Neuronal stem cell (in vitro differentiated cells): ENCODE measurements around the gene TRIM46.
"Not testable (repeated sequence)": the region's sequence is repeated elsewhere in the genome, so short reads cannot be mapped to it uniquely, and the experiment has no call there.

Source experiments
- DNase-seq: peaks from one replicate; pipeline ENCODE4 v3.0.0-alpha.2; 2013; ENCODE audit warnings: low spot score
- H2AFZ ChIP-seq: one replicate; pipeline ENCODE4 v1.6.1; 2013; ENCODE audit warnings: mild to moderate bottlenecking, low read length, inconsistent platforms
- H2AK5ac ChIP-seq: 2 replicates; pipeline ENCODE4 v1.6.1; 2013; ENCODE audit warnings: low read depth, mild to moderate bottlenecking, inconsistent platforms, low read length, moderate library complexity, mixed read lengths
- H2BK120ac ChIP-seq: 2 replicates; pipeline ENCODE4 v1.6.1; 2013; ENCODE audit warnings: low read depth, mild to moderate bottlenecking, inconsistent platforms, low read length, moderate library complexity, mixed read lengths
- H2BK12ac ChIP-seq: one replicate; pipeline ENCODE4 v1.6.1; 2013; ENCODE audit warnings: low read length, inconsistent platforms
- H2BK15ac ChIP-seq: 2 replicates; pipeline ENCODE4 v1.6.1; 2013; ENCODE audit warnings: mild to moderate bottlenecking, low read length, inconsistent platforms, mixed read lengths
- H2BK5ac ChIP-seq: one replicate; pipeline ENCODE4 v1.6.1; 2013; ENCODE audit warnings: inconsistent platforms, mild to moderate bottlenecking, low read length, moderate library complexity
- H3K14ac ChIP-seq: one replicate; pipeline ENCODE4 v1.6.1; 2013; ENCODE audit warnings: low read length, inconsistent platforms
- H3K18ac ChIP-seq: 2 replicates; pipeline ENCODE4 v1.6.1; 2013; ENCODE audit warnings: low read length, inconsistent platforms
- H3K23ac ChIP-seq: 2 replicates; pipeline ENCODE4 v1.6.1; 2013; ENCODE audit warnings: low read depth, mild to moderate bottlenecking, mixed read lengths, low read length, inconsistent platforms; ENCODE audit not compliant: poor library complexity
- H3K27ac ChIP-seq: replicated peaks from 3 replicates; pipeline ENCODE4 v1.5.1; 2013; ENCODE audit warnings: low read length, inconsistent platforms
- H3K27me3 ChIP-seq, 3 experiments: 2 replicates each; pipeline ENCODE4 v1.6.1; 2013; ENCODE audit warnings: low read length in 3 of 3, mild to moderate bottlenecking in 2 of 3, inconsistent platforms in 1 of 3, low read depth in 1 of 3, mixed read lengths in 1 of 3, moderate library complexity in 1 of 3; ENCODE audit not compliant: control insufficient read depth in 3 of 3, insufficient read depth in 3 of 3
- H3K36me3 ChIP-seq, 2 donors: replicated peaks in 1 of 2; 2 replicates each; pipeline ENCODE4 v1.6.1; 2013; ENCODE audit warnings: low read length in 2 of 2; ENCODE audit not compliant: control insufficient read depth in 2 of 2, insufficient read depth in 2 of 2
- H3K4ac ChIP-seq: 2 replicates; pipeline ENCODE4 v1.6.1; 2013; ENCODE audit warnings: inconsistent platforms, mild to moderate bottlenecking, low read length, moderate library complexity
- H3K4me1 ChIP-seq, 2 donors: 1 replicate in 1 of 2; 2 replicates in 1 of 2; pipeline ENCODE4 v1.6.1; 2013; ENCODE audit warnings: low read length in 2 of 2, low read depth in 1 of 2; ENCODE audit not compliant: control insufficient read depth in 2 of 2, insufficient read depth in 1 of 2
- H3K4me2 ChIP-seq: one replicate; pipeline ENCODE4 v1.6.1; 2013; ENCODE audit warnings: mild to moderate bottlenecking, low read length, inconsistent platforms; ENCODE audit not compliant: insufficient read depth, poor library complexity, severe bottlenecking
- H3K4me3 ChIP-seq, 2 donors: 2 replicates each; pipeline ENCODE4 v1.5.1; 2013; ENCODE audit warnings: low read length in 2 of 2, mild to moderate bottlenecking in 2 of 2, inconsistent platforms in 1 of 2, moderate library complexity in 1 of 2
- H3K79me1 ChIP-seq: one replicate; pipeline ENCODE4 v1.6.1; 2013; ENCODE audit warnings: low read depth, mild to moderate bottlenecking, inconsistent platforms, low read length, moderate library complexity
- H3K9ac ChIP-seq: one replicate; pipeline ENCODE4 v1.6.1; 2013; ENCODE audit warnings: mild to moderate bottlenecking, low read depth, low read length, inconsistent platforms; ENCODE audit not compliant: poor library complexity
- H3K9me3 ChIP-seq, 2 donors: replicated peaks in 1 of 2; 2 replicates each; pipeline versions ENCODE3 to v1.6.1; 2013; ENCODE audit warnings: low read length in 2 of 2, mild to moderate bottlenecking in 2 of 2, inconsistent platforms in 1 of 2, low read depth in 1 of 2, mixed read lengths in 1 of 2, moderate library complexity in 1 of 2; ENCODE audit not compliant: control insufficient read depth in 2 of 2, insufficient read depth in 1 of 2
- H4K8ac ChIP-seq: one replicate; pipeline ENCODE4 v1.6.1; 2013; ENCODE audit warnings: low read depth, mild to moderate bottlenecking, inconsistent platforms, low read length, moderate library complexity
- H4K91ac ChIP-seq: one replicate; pipeline ENCODE4 v1.6.1; 2013; ENCODE audit warnings: low read length, low read depth, mild to moderate bottlenecking, inconsistent platforms; ENCODE audit not compliant: poor library complexity
- WGBS, 2 donors: extraction: QIAGEN DNeasy Blood & Tissue Kit; methylation state at CpG; one replicate each; pipeline ENCODE4 v1.1.7; 2013; ENCODE audit warnings: missing lambda C conversion rate in 2 of 2, mixed read lengths in 1 of 2; ENCODE audit not compliant: insufficient read length in 2 of 2, insufficient replicate concordance in 1 of 2; ENCODE audit errors: extremely low coverage in 2 of 2; 5-methylcytosine and 5-hydroxymethylcytosine counted together

TRIM46 gene

DNA sequence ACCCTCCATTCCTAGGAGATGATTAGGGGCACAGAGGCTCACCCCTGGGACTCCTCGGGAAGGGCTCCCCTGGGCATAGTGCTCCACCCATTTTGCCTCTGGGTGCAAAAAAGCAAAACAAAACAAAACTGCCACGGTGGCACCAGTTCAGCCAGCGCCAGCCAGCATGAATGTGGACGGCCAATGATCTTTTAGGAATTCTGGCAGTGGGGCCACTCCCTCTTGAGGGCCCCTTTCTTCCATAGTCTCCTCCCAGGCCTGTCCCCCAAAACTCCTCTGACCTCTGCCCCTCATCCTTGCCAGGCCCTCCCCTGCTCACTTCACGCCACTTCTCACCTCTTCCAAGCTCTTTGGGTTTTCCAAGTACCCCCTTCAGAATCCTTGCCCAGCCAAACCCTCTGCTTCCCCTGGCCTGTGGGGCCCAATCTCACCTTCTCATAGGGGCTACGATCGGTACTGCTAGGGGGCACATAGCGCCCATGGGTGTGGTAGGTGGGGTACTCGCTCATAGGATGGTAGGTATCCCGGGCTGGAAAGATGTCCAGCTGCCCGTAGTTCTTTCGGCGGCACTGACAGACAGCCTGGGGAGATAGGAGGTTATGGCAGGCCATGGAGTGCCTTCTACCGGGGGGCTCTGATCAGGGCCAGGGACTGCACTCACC is 13.3 kb downstream of the TRIM46 start:
- WGBS, 2 donors, result no CpG with 5 or more reads among the region's 14 CpGs
- Histone ChIP-seq H3K4me1 (peaks cover 0 to 2% of the 10 kb centered on the region in 2 donors), H2AFZ (no peak overlapping the region)

DNA sequence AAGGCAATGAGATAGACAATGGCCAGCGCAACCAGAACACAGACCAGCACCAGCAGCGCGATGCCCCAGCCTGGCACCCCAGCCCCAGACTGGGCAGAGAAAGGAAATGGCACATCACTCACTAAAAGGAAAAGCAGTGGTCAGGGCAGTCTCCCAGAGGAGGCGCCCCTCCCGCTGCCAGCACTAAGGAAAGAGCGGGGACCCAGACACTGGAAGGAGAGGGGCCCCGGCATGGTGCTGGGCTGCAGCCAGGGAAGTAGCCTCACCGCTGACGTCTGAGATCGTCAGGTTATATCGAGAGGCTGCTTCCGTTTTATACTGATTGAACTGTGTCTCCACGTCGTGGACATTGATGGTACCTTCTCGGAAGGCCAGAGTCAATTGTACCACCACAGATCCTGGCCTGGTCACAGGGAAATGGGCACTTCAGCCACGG is 13.8 kb downstream of the TRIM46 start:
- Histone ChIP-seq H3K9me3 (no peaks in the 10 kb centered on the region), H2AK5ac (peak overlapping the region; percentile 11), H3K18ac (peak overlapping the region; percentile 0), H4K91ac (no peak overlapping the region), H3K4me1 (peaks cover 2 to 4% of the 10 kb centered on the region in 2 donors), H3K79me1 (no peaks in the 10 kb centered on the region), H2BK120ac (peak overlapping the region; percentile 13), H3K36me3 (peaks cover 2 to 10% of the 10 kb centered on the region in 2 donors), H3K27ac (no peak overlapping the region), H3K14ac (no peak overlapping the region), H3K9ac (no peak overlapping the region), H4K8ac (no peak overlapping the region), H3K4ac (no peak overlapping the region), H2BK15ac (peak overlapping the region; percentile 54), H2BK12ac (no peak overlapping the region), H3K23ac (no peak overlapping the region), H2BK5ac (peak overlapping the region; percentile 2), H3K4me2 (no peak overlapping the region), H3K4me3 (no peak overlapping the region), H2AFZ (no peak overlapping the region), H3K27me3 (no peaks in the 10 kb centered on the region)
- DNase-seq, result no peak
- WGBS, 2 donors, result no CpG with 5 or more reads among the region's 16 CpGs

More for the DNA sequence above, 13.3 kb downstream of the TRIM46 start:
- DNase-seq, result no peak
- H2BK12ac ChIP-seq, result no peak overlapping the region
- peak overlapping the region; percentile 81 for H2BK15ac ChIP-seq
- peak overlapping the region; percentile 92 for H2AK5ac ChIP-seq
- peak overlapping the region; percentile 2 for H2BK5ac ChIP-seq
- no peak overlapping the region for H4K91ac ChIP-seq
- no peak overlapping the region for H3K9ac ChIP-seq
- H3K18ac ChIP-seq, result no peak overlapping the region
- H3K14ac ChIP-seq, result no peak overlapping the region
- H3K9me3 ChIP-seq, result no peaks in the 10 kb centered on the region
- no peak overlapping the region for H3K27ac ChIP-seq
- no peak overlapping the region for H3K4me3 ChIP-seq
- H3K4me2 ChIP-seq, result no peak overlapping the region
- no peaks in the 10 kb centered on the region for H3K27me3 ChIP-seq
- H2BK120ac ChIP-seq, result peak overlapping the region; percentile 3
- H3K36me3 ChIP-seq, result peaks cover 5 to 10% of the 10 kb centered on the region in 2 donors
- H4K8ac ChIP-seq, result no peak overlapping the region
- no peaks in the 10 kb centered on the region for H3K79me1 ChIP-seq
- no peak overlapping the region for H3K23ac ChIP-seq
- H3K4ac ChIP-seq, result no peak overlapping the region

DNA sequence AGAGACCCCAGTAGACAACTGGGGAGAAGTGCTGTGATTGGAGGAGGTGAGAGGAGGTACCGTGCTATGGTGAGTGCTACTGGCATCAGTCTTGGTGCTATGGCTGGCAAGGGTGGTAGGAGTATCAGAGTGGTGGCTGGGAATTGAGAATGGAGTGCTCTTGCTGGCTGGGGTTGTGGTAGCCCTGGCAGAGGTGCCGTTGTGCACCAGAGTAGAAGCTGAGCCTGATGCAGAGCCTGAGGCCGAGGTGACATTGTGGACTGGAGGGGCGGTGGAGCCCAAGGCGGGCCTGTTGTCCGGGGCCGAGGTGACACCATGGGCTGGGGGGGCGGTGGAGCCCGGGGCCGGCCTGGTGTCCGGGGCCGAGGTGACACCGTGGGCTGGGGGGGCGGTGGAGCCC is 14.6 kb downstream of the TRIM46 start:
- Histone ChIP-seq H2BK5ac (no peak overlapping the region), H2BK120ac (no peak overlapping the region), H4K91ac (no peak overlapping the region), H3K9ac (no peak overlapping the region), H2BK15ac (peak overlapping the region; percentile 15), H3K9me3 (no peaks in the 10 kb centered on the region), H3K27me3 (no peaks in the 10 kb centered on the region), H3K23ac (no peak overlapping the region), H2AK5ac (no peak overlapping the region), H3K18ac (no peak overlapping the region), H3K14ac (no peak overlapping the region), H3K4me1 (peaks cover 8 to 9% of the 10 kb centered on the region in 2 donors), H2AFZ (no peak overlapping the region), H3K4me2 (no peak overlapping the region), H3K79me1 (no peaks in the 10 kb centered on the region), H3K36me3 (peaks cover 2 to 10% of the 10 kb centered on the region in 2 donors), H3K4me3 (no peak overlapping the region), H2BK12ac (no peak overlapping the region), H3K27ac (no peak overlapping the region), H3K4ac (no peak overlapping the region), H4K8ac (no peak overlapping the region)
- WGBS, 2 donors, result no CpG with 5 or more reads among the region's 14 CpGs
- no peak for DNase-seq

DNA sequence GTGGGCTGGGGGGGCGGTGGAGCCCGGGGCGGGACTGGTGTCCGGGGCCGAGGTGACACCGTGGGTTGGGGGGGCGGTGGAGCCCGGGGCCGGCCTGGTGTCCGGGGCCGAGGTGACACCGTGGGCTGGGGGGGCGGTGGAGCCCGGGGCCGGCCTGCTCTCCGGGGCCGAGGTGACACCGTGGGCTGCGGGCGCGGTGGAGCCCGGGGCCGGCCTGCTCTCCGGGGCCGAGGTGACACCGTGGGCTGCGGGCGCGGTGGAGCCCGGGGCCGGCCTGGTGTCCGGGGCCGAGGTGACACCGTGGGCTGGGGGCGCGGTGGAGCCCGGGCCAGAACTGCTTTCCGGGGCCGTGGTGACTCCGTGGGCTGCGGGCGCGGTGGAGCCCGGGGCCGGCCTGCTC is 16.3 kb downstream of the TRIM46 start:
- not testable (repeated sequence) for H3K27ac ChIP-seq, H2BK15ac ChIP-seq, H4K8ac ChIP-seq, H3K4ac ChIP-seq, H3K79me1 ChIP-seq, H2AFZ ChIP-seq, H3K4me2 ChIP-seq, H3K27me3 ChIP-seq, H3K23ac ChIP-seq, H2BK120ac ChIP-seq, H3K36me3 ChIP-seq, H2AK5ac ChIP-seq, H2BK12ac ChIP-seq, DNase-seq, H3K9ac ChIP-seq, H2BK5ac ChIP-seq, H3K14ac ChIP-seq, H3K4me3 ChIP-seq, H3K18ac ChIP-seq, H4K91ac ChIP-seq, H3K9me3 ChIP-seq
- WGBS, 2 donors, result no CpG with 5 or more reads among the region's 45 CpGs
- peaks cover 12 to 16% of the 10 kb centered on the region in 2 donors for H3K4me1 ChIP-seq
